Heart right ventricle (tissue), 16 donors: ENCODE data around the gene SNX19. TPM values are rescaled to one million over a fixed set of nuclear protein-coding genes. Genes with fewer than 3 reads are reported as not detected.

ENCODE experiments used
- ATAC-seq, 8 donors: fragments of 200-7000 bp; cut with Tn5 transposase; one replicate each; pipeline ENCODE4 v1.9.1; 2020; ENCODE audit warnings: mild to moderate bottlenecking in 8 of 8, moderate library complexity in 8 of 8, moderate number of reproducible peaks in 1 of 8
- DNase-seq, 2 donors: peaks; one replicate each; pipeline ENCODE4 v3.0.0-alpha.2; 2020
- H3K27ac ChIP-seq, 10 donors: fragments of 200-600 bp; sonication (generic) in 2 of 10; one replicate each; pipeline versions ENCODE4 v1.5.0 to v1.8.0; 2020 to 2022; ENCODE audit warnings: mild to moderate bottlenecking in 3 of 10
- H3K27me3 ChIP-seq, 7 donors: fragments of 200-600 bp; one replicate each; pipeline ENCODE4 v1.8.0; 2021 to 2022; ENCODE audit warnings: mild to moderate bottlenecking in 2 of 7
- H3K36me3 ChIP-seq, 9 donors: fragments of 200-600 bp; sonication (generic) in 1 of 9; one replicate each; pipeline versions ENCODE4 v1.5.0 to v1.8.0; 2020 to 2022; ENCODE audit warnings: mild to moderate bottlenecking in 2 of 9
- H3K4me1 ChIP-seq, 9 donors: fragments of 200-600 bp; sonication (generic) in 1 of 9; one replicate each; pipeline versions ENCODE4 v1.5.0 to v1.8.0; 2020 to 2022; ENCODE audit warnings: mild to moderate bottlenecking in 4 of 9
- H3K4me3 ChIP-seq, 10 donors: fragments of 200-600 bp; sonication (generic) in 2 of 10; one replicate each; pipeline versions ENCODE4 v1.5.0 to v1.8.0; 2020 to 2022; ENCODE audit warnings: mild to moderate bottlenecking in 7 of 10, moderate library complexity in 2 of 10
- H3K9me3 ChIP-seq, 11 donors: fragments of 200-600 bp in 10 of 11; sonication (generic) in 2 of 11; one replicate each; pipeline versions ENCODE4 v1.5.0 to v1.8.0; 2013 to 2022; ENCODE audit warnings: mild to moderate bottlenecking in 2 of 11, control low read depth in 1 of 11, moderate library complexity in 1 of 11
- WGBS, 2 donors: extraction: QIAGEN DNeasy Blood & Tissue Kit; methylation state at CpG; one replicate each; pipeline ENCODE4 v1.1.7; 2013; ENCODE audit warnings: inconsistent platforms in 1 of 2; 5-methylcytosine and 5-hydroxymethylcytosine counted together
- intact Hi-C, 10 donors: fragments of 100-400 bp; cut with DNase I; formaldehyde crosslinking; loops; one replicate each; pipeline versions ENCODE4 v1.11.1 to v1.14.2; 2022
- polyA plus RNA-seq, 2 donors: library from polyadenylated mRNA; stranded (reverse); fragments of 200-250 nt; gene quantifications; one replicate each; pipeline ENCODE4 v1.2.3, GENCODE V29; 2013
- total RNA-seq, 10 donors: library from RNA; stranded (reverse); fragmentation: NEBNext Ultra II Directional in 3 of 10; extraction: Animal tissue kit (Norgen Biotek cat#: 25700) in 3 of 10; gene quantifications; one replicate each; pipeline versions ENCODE4 v1.2.1 to v1.2.4, GENCODE V29; 2021 to 2023
- TF ChIP-seq, protein P1 (sequence below), 9 donors: fragments of 200-600 bp; sonication (generic) in 2 of 9; IDR thresholded peaks; one replicate each; pipeline versions ENCODE4 v1.5.0 to v1.8.0; 2021 to 2022; ENCODE audit warnings: antibody characterized with exemption in 9 of 9, mild to moderate bottlenecking in 5 of 9, moderate library complexity in 1 of 9
- donor health status: Arrhythmogenic right ventricular cardiomyopathy.
- donor health status: ischemic (EF 13 %, LVEDD 7.1; RV severe dilation, severe dysfunction).
- donor health status: healthy with polysubstance abuse.
- donor health status: DM: no; HTN: yes; CAD: no.
- donor health status: DM: no; HTN: no; CAD: no.
- donor health status: ischemic (EF 25% LVEDD 6.9; RV normal size, moderate dysfunction).
- donor health status: ischemic (EF 25% LVEDD 5.7; RV mildly dilated, moderate dysfunction).
- donor health status: healthy.
- donor health status: DM: yes; HTN: yes; CAD: no.
- donor health status: Ischemic cardiomyopathy.
- donor health status: ischemic (EF 35%, LVEDD 5.7; RV mildly dilated, moderate dysfunction).
- donor health status: nonischemic (EF 11% LVEDD 7.7; RV severe dilation, severe dysfunction).
- donor health status: DM: yes; HTN: yes; CAD: no.
- donor health status: PGD.
- donor health status: ischemic (EF 29% LVEDD 5.4; RV normal size, mild dysfunction).
- donor health status: nonischemic (EF 23%, LVEDD 6.1; RV moderate dilation, normal function).

The SNX19 gene
- total and polyA plus RNA-seq, 12 donors = 10.4 to 60.9 (median 53.5) TPM

DNA sequence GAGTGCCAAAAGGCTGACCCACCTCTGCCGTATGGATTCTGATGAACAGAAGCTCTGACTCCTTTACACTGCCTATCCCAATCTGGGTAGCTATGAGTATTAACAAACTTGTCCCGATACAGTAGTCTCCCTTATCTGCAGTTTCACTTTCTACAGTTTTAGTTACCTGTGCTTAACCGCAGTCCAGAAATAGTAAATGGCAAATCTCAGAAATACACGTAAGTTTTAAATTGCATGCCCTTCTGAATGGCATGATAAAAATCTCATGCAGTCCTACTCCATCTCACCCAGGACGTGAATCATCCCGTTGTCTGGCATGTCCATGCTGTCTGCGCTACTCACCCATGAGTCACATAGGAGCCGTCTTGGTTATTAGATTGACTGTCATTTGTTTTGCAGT, 68.8 kb downstream of the SNX19 start:
- TF ChIP-seq, protein P1, sequence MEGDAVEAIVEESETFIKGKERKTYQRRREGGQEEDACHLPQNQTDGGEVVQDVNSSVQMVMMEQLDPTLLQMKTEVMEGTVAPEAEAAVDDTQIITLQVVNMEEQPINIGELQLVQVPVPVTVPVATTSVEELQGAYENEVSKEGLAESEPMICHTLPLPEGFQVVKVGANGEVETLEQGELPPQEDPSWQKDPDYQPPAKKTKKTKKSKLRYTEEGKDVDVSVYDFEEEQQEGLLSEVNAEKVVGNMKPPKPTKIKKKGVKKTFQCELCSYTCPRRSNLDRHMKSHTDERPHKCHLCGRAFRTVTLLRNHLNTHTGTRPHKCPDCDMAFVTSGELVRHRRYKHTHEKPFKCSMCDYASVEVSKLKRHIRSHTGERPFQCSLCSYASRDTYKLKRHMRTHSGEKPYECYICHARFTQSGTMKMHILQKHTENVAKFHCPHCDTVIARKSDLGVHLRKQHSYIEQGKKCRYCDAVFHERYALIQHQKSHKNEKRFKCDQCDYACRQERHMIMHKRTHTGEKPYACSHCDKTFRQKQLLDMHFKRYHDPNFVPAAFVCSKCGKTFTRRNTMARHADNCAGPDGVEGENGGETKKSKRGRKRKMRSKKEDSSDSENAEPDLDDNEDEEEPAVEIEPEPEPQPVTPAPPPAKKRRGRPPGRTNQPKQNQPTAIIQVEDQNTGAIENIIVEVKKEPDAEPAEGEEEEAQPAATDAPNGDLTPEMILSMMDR (IDR thresholded peaks at IDR 0.05) = no peak
- H3K27me3 ChIP-seq = no peaks in the 10 kb centered on the region
- ATAC-seq (no peak), DNase-seq (no peak)
- no peak overlapping the region for H3K4me3 ChIP-seq
- H3K9me3 ChIP-seq = peaks cover 0 to 21% (median 0%) of the 10 kb centered on the region in 11 donors
- H3K36me3 ChIP-seq = no peaks in the 10 kb centered on the region
- intact Hi-C loops = no loop called here
- no peak overlapping the region for H3K27ac ChIP-seq
- 77 to 86% methylated on average over 8 of the region's 8 CpGs for WGBS, 2 donors
- H3K4me1 ChIP-seq = no peaks in the 10 kb centered on the region

DNA sequence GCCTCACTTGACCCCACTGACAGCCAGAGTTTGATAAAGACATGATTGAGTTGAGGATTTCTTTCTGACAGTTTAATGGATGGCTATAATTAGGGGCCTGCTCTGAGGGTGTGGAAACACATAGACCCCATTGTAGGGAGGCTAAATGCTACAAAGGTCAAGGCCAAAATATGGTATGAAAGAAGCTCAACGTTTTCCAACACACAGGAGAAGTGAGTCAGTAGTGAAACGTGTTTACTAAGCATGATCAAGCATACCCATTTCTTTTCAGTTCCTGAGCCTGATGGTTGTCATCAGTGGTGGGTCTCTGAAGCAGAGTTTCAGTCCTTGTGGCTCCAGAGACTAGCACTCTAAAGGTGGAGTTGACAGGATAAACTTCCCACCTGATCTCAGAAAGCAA, 69.7 kb downstream of the SNX19 start:
- Histone ChIP-seq H3K27me3 (no peaks in the 10 kb centered on the region), H3K27ac (no peak overlapping the region), H3K4me3 (no peak overlapping the region), H3K4me1 (no peaks in the 10 kb centered on the region), H3K9me3 (peaks cover 0 to 19% (median 0%) of the 10 kb centered on the region in 11 donors), H3K36me3 (no peaks in the 10 kb centered on the region)
- ATAC-seq = no peak
- TF ChIP-seq, protein P1 (IDR thresholded peaks at IDR 0.05) = no peak
- WGBS, 2 donors = 69 to 71% methylated on average over 2 of the region's 2 CpGs
- no peak for DNase-seq
- intact Hi-C loops = no loop called here

DNA sequence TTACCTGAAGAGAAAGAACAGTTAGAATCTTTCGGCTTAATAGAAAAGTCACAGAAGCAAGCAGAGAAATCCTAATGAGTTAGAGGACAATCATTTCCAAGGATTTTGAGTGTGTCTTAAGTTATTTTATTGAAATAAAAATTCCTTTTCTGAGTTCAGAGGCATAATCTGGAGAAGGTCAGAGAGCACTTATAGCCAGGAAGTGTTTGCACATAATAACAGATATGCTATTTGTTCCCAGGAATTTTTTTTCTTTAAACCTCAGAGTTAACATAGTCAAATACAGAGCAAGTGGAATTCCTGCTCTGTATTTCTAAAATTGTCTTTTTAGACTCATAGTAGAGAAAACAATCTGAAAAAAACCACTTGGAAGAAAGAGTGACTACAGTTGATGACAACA, 74.3 kb downstream of the SNX19 start:
- 97 to 100% methylated on average over 1 of the region's 1 CpG for WGBS, 2 donors
- Histone ChIP-seq H3K4me1 (peaks cover 0 to 8% (median 0%) of the 10 kb centered on the region in 9 donors), H3K27ac (no peak overlapping the region), H3K4me3 (no peak overlapping the region), H3K36me3 (no peaks in the 10 kb centered on the region), H3K9me3 (peaks cover 0 to 15% (median 11%) of the 10 kb centered on the region in 11 donors), H3K27me3 (no peaks in the 10 kb centered on the region)
- DNase-seq (no peak), ATAC-seq (no peak)
- intact Hi-C loops = no loop called here
- TF ChIP-seq, protein P1 (IDR thresholded peaks at IDR 0.05) = no peak

GRCh38 chr11:130840679-130841078, 75.6 kb downstream of the SNX19 start:
- Histone ChIP-seq H3K4me3 (no peak overlapping the region), H3K9me3 (peaks cover 0 to 26% (median 11%) of the 10 kb centered on the region in 11 donors), H3K4me1 (peaks cover 0 to 8% (median 0%) of the 10 kb centered on the region in 9 donors), H3K27me3 (no peaks in the 10 kb centered on the region), H3K36me3 (no peaks in the 10 kb centered on the region), H3K27ac (peak overlapping the region in 1 of 10 donors; percentile 11)
- no peak for DNase-seq
- TF ChIP-seq, protein P1 (IDR thresholded peaks at IDR 0.05) = no peak
- ATAC-seq = no peak
- 69 to 89% methylated on average over 3 of the region's 3 CpGs for WGBS, 2 donors
- intact Hi-C loops = no loop called here
